Measurements from ENCODE around the gene FAM47B. TPM values are rescaled to one million over a fixed set of nuclear protein-coding genes. Genes with fewer than 3 reads are reported as not detected.

Gene FAM47B
- total RNA-seq (2013): not detected
- not detected for polyA plus RNA-seq
- polyA minus RNA-seq: not detected in 2 replicates
- 0 to 0.23 (median 0) reads per million in 11 experiments for total RNA-seq

DNA sequence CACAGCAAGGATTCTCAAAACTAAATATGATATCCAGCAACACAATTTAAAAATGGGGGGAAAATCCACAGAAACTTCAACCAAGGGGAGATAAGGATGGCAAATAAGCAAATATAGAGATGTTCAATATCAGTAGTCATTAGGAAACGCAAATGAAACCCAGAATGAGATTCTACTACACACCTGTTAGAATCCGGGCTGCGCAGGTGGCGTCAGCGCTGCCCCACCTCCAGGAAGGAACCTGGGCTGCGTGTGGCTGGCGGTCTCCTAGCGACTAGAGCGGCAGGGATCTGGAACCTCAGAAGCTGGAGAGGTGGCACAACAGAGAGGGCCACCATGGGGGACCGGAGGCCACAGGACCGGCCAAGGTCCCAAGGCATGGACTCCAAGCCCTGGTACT lies at the start of gene FAM47B:
FAM47B (plus strand) TSS at position 301 of the 400 bp plus-strand sequence; CDS start at position 337, 36 bp downstream.
- H3K36me3 Mint-ChIP-seq: no peaks in the 10 kb centered on the region
- Histone ChIP-seq H3K27ac (ENCODE audit: low read depth in 1 of 2, low read length in 2 of 2) (no peak within 1 kb of the TSS), H4K20me1 (ENCODE audit: insufficient read depth, low read length) (no peaks in the 10 kb centered on the region), H3K9ac (ENCODE audit: insufficient read depth, low read length, poor library complexity, severe bottlenecking) (no peak within 1 kb of the TSS), H3K36me3 (replicated peaks in 1 of 2; ENCODE audit: control insufficient read depth in 1 of 2, insufficient read depth in 2 of 2, low read length in 2 of 2) (no peaks in the 10 kb centered on the region), H2AFZ (ENCODE audit: insufficient read depth, low read depth, low read length, poor library complexity, severe bottlenecking) (no peak within 1 kb of the TSS), H3K9me3 (replicated peaks in 1 of 2; ENCODE audit: control insufficient read depth in 1 of 2, insufficient read depth in 1 of 2, low read length in 2 of 2) (peaks cover 0 to 13% of the 10 kb centered on the region in 2 donors), H3K27me3 (ENCODE audit: control insufficient read depth in 2 of 2, insufficient read depth in 2 of 2, low read length in 2 of 2) (no peaks in the 10 kb centered on the region), H3K4me1 (ENCODE audit: control insufficient read depth in 1 of 2, insufficient read depth in 2 of 2, low read length in 2 of 2) (no peaks in the 10 kb centered on the region), H3K79me2 (ENCODE audit: insufficient read depth, low read length) (no peaks in the 10 kb centered on the region), H3K4me3 (replicated peaks in 1 of 3; ENCODE audit: low read depth in 2 of 3, low read length in 3 of 3) (no peak within 1 kb of the TSS), H3K4me2 (replicated peaks; ENCODE audit: extremely low read depth, low read length, poor library complexity, severe bottlenecking) (no peak within 1 kb of the TSS)
- TF ChIP-seq, protein P1, sequence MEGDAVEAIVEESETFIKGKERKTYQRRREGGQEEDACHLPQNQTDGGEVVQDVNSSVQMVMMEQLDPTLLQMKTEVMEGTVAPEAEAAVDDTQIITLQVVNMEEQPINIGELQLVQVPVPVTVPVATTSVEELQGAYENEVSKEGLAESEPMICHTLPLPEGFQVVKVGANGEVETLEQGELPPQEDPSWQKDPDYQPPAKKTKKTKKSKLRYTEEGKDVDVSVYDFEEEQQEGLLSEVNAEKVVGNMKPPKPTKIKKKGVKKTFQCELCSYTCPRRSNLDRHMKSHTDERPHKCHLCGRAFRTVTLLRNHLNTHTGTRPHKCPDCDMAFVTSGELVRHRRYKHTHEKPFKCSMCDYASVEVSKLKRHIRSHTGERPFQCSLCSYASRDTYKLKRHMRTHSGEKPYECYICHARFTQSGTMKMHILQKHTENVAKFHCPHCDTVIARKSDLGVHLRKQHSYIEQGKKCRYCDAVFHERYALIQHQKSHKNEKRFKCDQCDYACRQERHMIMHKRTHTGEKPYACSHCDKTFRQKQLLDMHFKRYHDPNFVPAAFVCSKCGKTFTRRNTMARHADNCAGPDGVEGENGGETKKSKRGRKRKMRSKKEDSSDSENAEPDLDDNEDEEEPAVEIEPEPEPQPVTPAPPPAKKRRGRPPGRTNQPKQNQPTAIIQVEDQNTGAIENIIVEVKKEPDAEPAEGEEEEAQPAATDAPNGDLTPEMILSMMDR (IDR thresholded peaks at IDR 0.05): no peak
- H3K27ac Mint-ChIP-seq: no peak within 1 kb of the TSS
- intact Hi-C loops (cut with micrococcal nuclease): no loop called here
- H3K27me3 Mint-ChIP-seq (ENCODE audit: low read depth in 3 of 3): peaks cover 0 to 2% (median 0%) of the 10 kb centered on the region in 3 donors
- no peak within 1 kb of the TSS for H3K4me3 Mint-ChIP-seq
- WGBS (ENCODE audit: insufficient coverage): 95% methylated on average over 3 of the region's 11 CpGs
- no peak for DNase-seq
- H3K4me1 Mint-ChIP-seq: no peaks in the 10 kb centered on the region
- peaks cover 0 to 15% (median 6%) of the 10 kb centered on the region in 7 donors for H3K9me3 Mint-ChIP-seq

DNA sequence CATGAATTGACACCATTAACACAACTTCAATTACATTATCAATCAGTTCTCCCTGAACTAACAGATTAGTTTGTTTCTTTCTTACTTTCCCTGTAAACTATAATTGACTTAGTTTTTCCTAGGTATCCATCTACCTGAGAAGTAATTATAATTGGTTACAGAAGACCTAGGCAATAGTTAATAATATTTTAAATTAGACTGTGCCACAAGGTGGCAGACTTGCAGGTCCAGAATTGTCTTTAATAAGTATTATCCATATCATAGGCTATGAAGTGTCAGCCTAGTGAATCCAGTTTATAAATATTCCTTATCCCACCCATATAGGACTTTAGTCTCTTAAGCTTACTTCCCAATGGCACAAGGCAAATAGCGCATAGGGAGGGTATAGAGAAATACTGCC lies 48.9 kb upstream of the FAM47B start:
- no peaks in the 10 kb centered on the region for H3K36me3 Mint-ChIP-seq
- no peak overlapping the region for H3K4me3 Mint-ChIP-seq
- WGBS (ENCODE audit: insufficient coverage): no CpG with 5 or more reads among the region's 1 CpG

More for the DNA sequence above, 48.9 kb upstream of the FAM47B start:
- Histone ChIP-seq H4K20me1 (ENCODE audit: insufficient read depth, low read length) (no peaks in the 10 kb centered on the region), H3K36me3 (replicated peaks in 1 of 2; ENCODE audit: control insufficient read depth in 1 of 2, insufficient read depth in 2 of 2, low read length in 2 of 2) (no peaks in the 10 kb centered on the region), H2AFZ (ENCODE audit: insufficient read depth, low read depth, low read length, poor library complexity, severe bottlenecking) (no peak overlapping the region), H3K27me3 (ENCODE audit: control insufficient read depth in 2 of 2, insufficient read depth in 2 of 2, low read length in 2 of 2) (no peaks in the 10 kb centered on the region), H3K79me2 (ENCODE audit: insufficient read depth, low read length) (no peaks in the 10 kb centered on the region), H3K27ac (ENCODE audit: low read depth in 1 of 2, low read length in 2 of 2) (no peak overlapping the region), H3K4me3 (replicated peaks in 1 of 3; ENCODE audit: low read depth in 2 of 3, low read length in 3 of 3) (no peak overlapping the region), H3K9ac (ENCODE audit: insufficient read depth, low read length, poor library complexity, severe bottlenecking) (no peak overlapping the region), H3K9me3 (replicated peaks in 1 of 2; ENCODE audit: control insufficient read depth in 1 of 2, insufficient read depth in 1 of 2, low read length in 2 of 2) (no peaks in the 10 kb centered on the region), H3K4me1 (ENCODE audit: control insufficient read depth in 1 of 2, insufficient read depth in 2 of 2, low read length in 2 of 2) (no peaks in the 10 kb centered on the region), H3K4me2 (replicated peaks; ENCODE audit: extremely low read depth, low read length, poor library complexity, severe bottlenecking) (no peak overlapping the region)
- Mint-ChIP-seq H3K27me3 (ENCODE audit: low read depth in 3 of 3) (peaks cover 0 to 2% (median 0%) of the 10 kb centered on the region in 3 donors), H3K9me3 (peaks cover 0 to 3% (median 0%) of the 10 kb centered on the region in 7 donors), H3K4me1 (no peaks in the 10 kb centered on the region), H3K27ac (no peak overlapping the region)
- DNase-seq: no peak
- TF ChIP-seq, protein P1 (IDR thresholded peaks at IDR 0.05): no peak
- intact Hi-C loops (cut with micrococcal nuclease): no loop called here
